GM12872 (cell line): ENCODE measurements around the gene CEP76.
A peak's percentile ranks its signal among the peaks of the same experiment; 100 is the strongest.

Experiments
- TF ChIP-seq, protein P1 (sequence below): IDR thresholded peaks from 3 replicates; pipeline ENCODE4 v1.5.1; 2011; ENCODE audit warnings: low read depth, mild to moderate bottlenecking, low read length, moderate library complexity; ENCODE audit not compliant: insufficient read depth

CEP76 gene

DNA sequence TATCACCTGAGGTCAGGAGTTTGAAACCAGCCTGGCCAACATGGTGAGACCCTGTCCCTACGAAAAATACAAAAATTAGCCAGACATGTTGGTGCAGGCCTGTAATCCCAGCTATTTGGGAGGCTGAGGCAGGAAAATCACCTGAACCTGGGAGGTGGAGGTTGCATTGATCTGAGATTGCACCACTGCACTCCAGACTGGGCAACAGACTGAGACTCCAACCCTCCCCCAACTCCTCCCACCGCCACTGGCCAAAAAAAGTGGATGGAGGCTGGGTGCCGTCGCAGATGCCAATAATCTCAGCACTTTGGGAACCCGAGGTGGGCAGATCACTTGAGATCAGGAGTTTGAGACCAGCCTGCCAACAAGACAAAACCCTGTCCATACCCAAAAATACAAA is 34.5 kb downstream of the CEP76 start:
- TF ChIP-seq, protein P1, sequence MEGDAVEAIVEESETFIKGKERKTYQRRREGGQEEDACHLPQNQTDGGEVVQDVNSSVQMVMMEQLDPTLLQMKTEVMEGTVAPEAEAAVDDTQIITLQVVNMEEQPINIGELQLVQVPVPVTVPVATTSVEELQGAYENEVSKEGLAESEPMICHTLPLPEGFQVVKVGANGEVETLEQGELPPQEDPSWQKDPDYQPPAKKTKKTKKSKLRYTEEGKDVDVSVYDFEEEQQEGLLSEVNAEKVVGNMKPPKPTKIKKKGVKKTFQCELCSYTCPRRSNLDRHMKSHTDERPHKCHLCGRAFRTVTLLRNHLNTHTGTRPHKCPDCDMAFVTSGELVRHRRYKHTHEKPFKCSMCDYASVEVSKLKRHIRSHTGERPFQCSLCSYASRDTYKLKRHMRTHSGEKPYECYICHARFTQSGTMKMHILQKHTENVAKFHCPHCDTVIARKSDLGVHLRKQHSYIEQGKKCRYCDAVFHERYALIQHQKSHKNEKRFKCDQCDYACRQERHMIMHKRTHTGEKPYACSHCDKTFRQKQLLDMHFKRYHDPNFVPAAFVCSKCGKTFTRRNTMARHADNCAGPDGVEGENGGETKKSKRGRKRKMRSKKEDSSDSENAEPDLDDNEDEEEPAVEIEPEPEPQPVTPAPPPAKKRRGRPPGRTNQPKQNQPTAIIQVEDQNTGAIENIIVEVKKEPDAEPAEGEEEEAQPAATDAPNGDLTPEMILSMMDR: no peak

GRCh38 chr18:12659904-12660605 is 42.5 kb downstream of the CEP76 start:
- TF ChIP-seq, protein P1: peak; percentile 76

DNA sequence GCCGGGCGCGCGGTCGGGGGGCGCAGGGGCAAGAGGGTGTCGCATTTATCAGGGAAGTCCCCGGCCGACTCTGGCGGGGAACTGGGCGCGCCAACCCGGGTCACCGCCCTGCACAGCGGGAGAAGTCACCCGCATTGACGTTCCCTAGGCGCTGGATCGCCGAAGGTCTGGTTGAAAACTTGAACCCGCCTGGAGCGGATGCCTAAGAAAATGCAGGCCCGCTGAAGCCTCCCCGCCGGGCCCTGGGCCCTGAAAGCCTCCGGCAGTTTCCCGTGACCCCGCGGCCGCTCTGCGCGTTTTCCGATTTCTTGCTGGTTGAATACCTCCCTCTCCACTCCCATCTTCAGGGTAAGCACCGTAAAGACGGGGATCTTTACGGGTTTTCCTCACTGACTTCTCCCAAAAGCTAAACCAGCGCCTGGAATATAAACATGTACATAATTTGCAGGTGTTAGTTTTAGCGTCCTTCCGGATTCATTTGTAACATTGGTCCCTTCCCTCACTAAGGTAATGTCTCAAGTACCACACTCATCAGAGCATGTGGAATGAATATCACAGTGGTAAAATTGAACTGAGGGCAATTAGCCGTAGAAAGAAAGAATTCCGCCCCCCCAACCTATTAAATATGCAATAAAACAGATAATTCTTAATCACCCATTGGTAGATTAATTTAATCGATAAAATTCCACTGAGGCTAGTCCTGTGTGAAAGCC is 43.9 kb downstream of the CEP76 start:
- TF ChIP-seq, protein P1: no peak

- TF ChIP-seq, protein P1: no peak
These were observed 44.7 kb downstream of the CEP76 start, which contains the start of gene SPIRE1 for GRCh38 chr18:12657684-12658425. Gene SPIRE1, minus strand, starts transcription at chr18:12658107. Its CDS starts 241 bp downstream, at chr18:12657866.

- TF ChIP-seq, protein P1: no peak
These were observed 45.4 kb downstream of the CEP76 start for GRCh38 chr18:12656938-12657683.

DNA sequence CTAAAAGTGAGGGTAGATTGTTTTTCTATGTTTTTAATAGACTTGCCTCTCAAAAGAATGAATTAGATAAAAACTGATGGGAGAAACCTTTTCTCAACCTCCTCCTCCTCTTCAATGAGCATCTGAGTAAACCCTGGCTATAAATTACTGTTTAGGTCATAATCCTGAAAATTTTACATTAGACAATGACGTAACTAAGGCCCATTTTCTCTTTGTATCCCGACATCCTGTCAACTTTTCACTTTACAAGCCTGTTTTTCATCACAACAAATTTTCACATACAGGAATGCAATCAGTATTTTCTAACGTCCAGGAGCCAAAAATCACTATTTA is 46.0 kb downstream of the CEP76 start:
- TF ChIP-seq, protein P1: no peak

- TF ChIP-seq, protein P1: no peak
These were observed 47.6 kb downstream of the CEP76 start for GRCh38 chr18:12654971-12655370.
